Cardiac fibroblast (primary cell): Measurements from ENCODE around the gene KY.

Source experiments
- DNase-seq, 2 donors: peaks; one replicate each; pipeline versions ENCODE4 v3.0.0 to v3.0.0-alpha.2; 2010; ENCODE audit warnings: low read depth in 2 of 2
- H3K4me3 ChIP-seq, 2 donors: replicated peaks in 1 of 2; 1 replicate in 1 of 2; 2 replicates in 1 of 2; pipeline ENCODE4 v1.5.1; 2011; ENCODE audit warnings: low read depth in 2 of 2, low read length in 2 of 2, mild to moderate bottlenecking in 2 of 2, moderate library complexity in 1 of 2
- CTCF ChIP-seq: IDR thresholded peaks from one replicate; pipeline ENCODE4 v1.5.1; 2011; ENCODE audit warnings: low read depth, mild to moderate bottlenecking, low read length, inconsistent platforms

KY gene

GRCh38 chr3:134627831-134628230 lies 23.0 kb downstream of the KY start:
- peak; percentile 17 to 58 for DNase-seq
- no peak overlapping the region for H3K4me3 ChIP-seq
- no peak for TF ChIP-seq CTCF

- TF ChIP-seq CTCF: no peak
- no peak overlapping the region for H3K4me3 ChIP-seq
- no peak for DNase-seq
Measured at GRCh38 chr3:134625885-134626741, 24.7 kb downstream of the KY start.

DNA sequence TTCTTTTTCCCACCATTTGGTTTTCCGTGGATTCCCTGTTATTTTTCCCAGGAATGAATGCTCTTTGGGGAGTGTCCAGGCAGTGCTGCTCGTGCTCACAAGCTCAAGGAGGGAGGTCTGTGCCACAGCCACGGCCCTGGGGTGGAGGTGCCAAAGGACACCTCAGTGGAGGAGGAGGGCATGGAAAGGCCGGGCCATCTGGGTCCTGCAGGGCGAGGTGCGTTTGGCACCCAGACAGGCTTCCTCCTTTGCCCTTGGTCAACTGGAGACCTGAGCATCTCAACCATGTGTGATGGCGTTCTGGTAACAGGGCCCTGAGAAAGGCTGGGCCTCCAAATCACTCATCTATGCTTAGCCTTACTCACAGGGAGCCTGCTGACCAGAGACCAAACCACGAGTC lies 25.4 kb downstream of the KY start:
- no peak overlapping the region for H3K4me3 ChIP-seq
- no peak for DNase-seq
- no peak for TF ChIP-seq CTCF

DNA sequence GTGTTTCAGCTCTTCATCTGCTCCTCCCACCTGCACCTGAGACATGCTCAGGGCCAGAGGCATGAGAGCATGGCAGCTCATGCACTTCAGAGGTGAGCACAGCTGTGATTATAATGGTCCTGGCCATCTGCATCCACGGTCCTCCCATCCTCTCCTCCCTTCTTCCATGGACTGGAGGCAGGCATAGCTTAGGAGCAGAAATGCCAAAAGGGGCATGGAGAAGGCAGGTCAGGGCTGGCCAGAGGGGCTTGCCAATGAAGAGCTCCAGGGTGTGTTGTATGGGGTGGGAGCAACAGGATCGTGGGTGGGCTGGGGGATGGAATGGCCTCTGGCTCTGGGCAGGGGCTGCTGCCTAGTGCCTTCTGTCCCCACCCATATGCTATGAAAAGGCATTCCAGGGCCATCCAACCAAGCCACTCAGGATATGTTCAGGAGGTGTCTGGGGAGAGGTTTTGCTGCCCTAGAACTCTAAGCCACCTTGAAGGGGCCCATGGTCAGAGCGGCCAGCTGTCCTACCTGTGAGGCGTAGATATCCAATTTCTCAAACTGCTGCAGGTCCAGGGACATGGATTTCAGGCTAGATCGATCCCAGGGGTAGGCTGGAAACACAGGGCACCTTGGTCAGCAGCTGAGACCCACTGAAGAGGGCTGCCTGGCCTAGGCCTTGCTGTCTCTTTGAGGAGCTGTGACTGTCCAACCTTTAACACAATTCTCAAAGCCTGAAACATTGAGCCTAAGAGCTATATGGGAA lies 26.1 kb downstream of the KY start:
- DNase-seq: no peak
- H3K4me3 ChIP-seq: no peak overlapping the region
- no peak for TF ChIP-seq CTCF

DNA sequence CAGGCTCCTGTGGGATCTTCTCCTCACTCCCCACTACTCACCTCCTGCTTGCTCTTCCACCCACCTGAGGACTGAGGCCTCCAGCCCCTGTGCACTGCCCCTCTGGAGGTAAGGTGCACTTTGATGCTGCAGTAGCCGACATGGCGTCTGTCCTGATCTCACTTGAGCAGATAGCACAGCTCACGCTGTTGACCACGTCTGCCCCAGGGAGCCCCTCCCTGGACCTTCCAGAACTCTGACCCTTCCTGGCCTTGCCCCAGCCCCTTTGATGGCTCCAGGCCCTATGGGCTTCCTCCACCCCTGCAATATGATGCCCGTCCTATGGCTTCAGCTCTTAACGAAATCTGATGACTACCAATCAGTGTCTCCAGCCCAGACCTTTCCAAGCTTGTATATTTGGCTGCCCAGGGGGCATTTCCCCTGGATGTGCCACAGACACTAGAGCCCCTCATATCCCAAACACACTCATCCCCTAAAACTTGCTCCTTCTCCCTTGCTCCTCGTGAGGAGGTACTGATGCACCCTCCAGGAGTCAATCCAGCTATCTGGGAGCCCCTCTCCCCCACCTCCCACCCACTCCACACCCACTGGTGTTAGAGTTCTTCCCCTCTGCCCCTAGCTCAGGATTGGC lies 27.1 kb downstream of the KY start:
- no peak overlapping the region for H3K4me3 ChIP-seq
- DNase-seq: no peak
- no peak for TF ChIP-seq CTCF

- DNase-seq: no peak
- no peak overlapping the region for H3K4me3 ChIP-seq
- TF ChIP-seq CTCF: no peak
Measured at GRCh38 chr3:134622806-134623365, 27.9 kb downstream of the KY start.
